ENCODE measurements around the gene HOMER1. TPM values are rescaled to one million over a fixed set of nuclear protein-coding genes. Genes with fewer than 3 reads are reported as not detected.

HOMER1 gene
- total and polyA plus RNA-seq, 2 of the 13 experiments (the other 11 are each of a cell fraction or from before 2014, with no cell fraction given): 5.3 to 24.8 TPM

DNA sequence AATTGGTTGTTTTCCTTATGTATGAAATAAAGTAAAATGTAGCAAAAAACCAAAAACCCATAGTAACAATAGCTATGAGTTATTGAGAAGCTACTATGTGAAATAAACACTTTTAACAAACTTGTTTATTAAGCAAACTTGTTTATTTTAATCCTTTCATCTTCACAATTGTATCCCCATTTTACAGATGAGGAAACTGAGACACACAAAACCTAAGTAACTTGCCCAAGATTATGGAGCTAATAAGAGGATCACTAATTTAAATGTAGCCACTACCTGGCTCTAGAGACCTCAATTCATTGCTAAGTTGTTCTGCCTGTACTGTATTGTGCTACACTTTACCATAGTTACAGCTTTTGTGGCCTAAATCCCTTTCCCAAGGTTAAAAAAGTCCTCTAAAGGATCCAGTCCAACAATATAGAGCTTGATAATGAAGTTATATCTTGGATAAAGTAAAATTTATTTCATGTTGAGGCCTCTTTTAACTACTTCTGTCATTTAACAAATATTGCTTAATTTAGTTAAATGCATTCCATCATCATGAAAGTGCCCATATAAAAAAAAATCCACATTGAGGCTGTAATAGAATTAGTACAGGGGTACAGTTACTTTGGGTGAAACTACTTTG is 22.1 kb downstream of the HOMER1 start:
- no peaks in the 10 kb centered on the region for H3K27me3 ChIP-seq (ENCODE audit: control insufficient read depth in 1 of 2, insufficient read depth in 2 of 2, low read length in 2 of 2)
- no peak overlapping the region for H2AFZ ChIP-seq (ENCODE audit: low read length)
- H4K20me1 ChIP-seq (ENCODE audit: insufficient read depth, low read length): peaks cover 3% of the 10 kb centered on the region; the same call in 1 of the 2 replicates
- no peaks in the 10 kb centered on the region for H3K9me3 ChIP-seq (ENCODE audit: low read length)
- TF ChIP-seq ZNF629 (CRISPR knock-in tag; conservative IDR thresholded peaks at IDR 0.05): peak; percentile 82
- no peak for TF ChIP-seq ZNF766 (CRISPR knock-in tag; IDR thresholded peaks at IDR 0.05; ENCODE audit: borderline replicate concordance)
- no peaks in the 10 kb centered on the region for H3K36me3 ChIP-seq (replicated peaks in 1 of 2; ENCODE audit: control insufficient read depth in 1 of 2, insufficient read depth in 2 of 2, low read length in 2 of 2)
- CTCF ChIA-PET (ENCODE audit: low intra/inter-chr PET ratio, low total read pairs): no interaction called here
- no peak overlapping the region for H3K4me3 ChIP-seq (replicated peaks in 1 of 3; ENCODE audit: insufficient read depth in 1 of 3, low read depth in 2 of 3, low read length in 3 of 3)
- POLR2A ChIA-PET: no interaction called here
- no peak overlapping the region for H3K4me2 ChIP-seq (ENCODE audit: low read depth, low read length)
- BruUV-seq (replicated peaks): no TSS peak
- peaks cover 35% of the 10 kb centered on the region for H3K79me2 ChIP-seq (ENCODE audit: insufficient read depth, low read length)
- peaks cover 18% of the 10 kb centered on the region for H3K4me1 ChIP-seq (ENCODE audit: insufficient read depth, low read length)
- ATAC-seq (no peak), DNase-seq (ENCODE audit: low spot score) (no peak), FAIRE-seq (no peak)
- no peak overlapping the region for H3K9ac ChIP-seq (ENCODE audit: insufficient read depth, low read depth, low read length)
- no peak overlapping the region for H3K27ac ChIP-seq (ENCODE audit: extremely low read length, insufficient read depth, low read length)
- in situ Hi-C loops (cut with HindIII; ENCODE audit: extremely low pct_ligation_motif_present, low pct_unique_long_range_greater_than_20kb): no loop called here
- intact Hi-C loops (cut with micrococcal nuclease; ENCODE audit: unreplicated experiment): no loop called here

DNA sequence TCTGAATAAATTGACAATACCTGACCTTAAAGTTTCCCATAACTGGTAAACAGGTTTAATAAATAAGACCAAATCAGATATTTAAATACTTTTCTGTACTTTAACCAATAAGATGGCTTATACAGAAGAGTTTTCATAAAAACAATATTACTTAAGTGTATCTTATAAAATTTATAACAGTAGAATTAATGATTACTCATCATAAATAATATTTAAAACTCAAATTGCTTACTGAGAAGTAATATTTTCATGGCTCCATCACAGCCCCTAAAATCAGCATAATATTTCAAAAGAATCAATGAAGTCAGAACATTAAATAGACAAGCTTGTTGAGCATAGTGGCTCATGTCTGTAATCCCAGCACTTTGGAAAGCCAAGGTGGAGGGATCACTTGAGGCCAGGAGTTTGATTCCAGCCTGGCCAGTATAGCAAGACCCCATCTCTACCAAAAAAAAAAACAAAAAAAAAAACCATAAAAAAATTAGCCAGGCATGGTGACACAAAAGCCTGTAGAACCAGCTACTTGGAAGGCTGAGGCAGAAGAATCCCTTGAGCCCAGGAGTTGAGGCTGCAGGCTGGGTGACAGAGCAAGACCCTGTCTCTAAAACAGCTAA is 23.5 kb downstream of the HOMER1 start:
- peaks cover 43% of the 10 kb centered on the region for H3K79me2 ChIP-seq (ENCODE audit: insufficient read depth, low read length)
- ATAC-seq (no peak), FAIRE-seq (no peak), DNase-seq (ENCODE audit: low spot score) (no peak)
- peaks cover 10% of the 10 kb centered on the region for H3K4me1 ChIP-seq (ENCODE audit: insufficient read depth, low read length)
- H2AFZ ChIP-seq (ENCODE audit: low read length): no peak overlapping the region
- H4K20me1 ChIP-seq (ENCODE audit: insufficient read depth, low read length): peaks cover 3% of the 10 kb centered on the region; the same call in 1 of the 2 replicates
- CTCF ChIA-PET (ENCODE audit: low intra/inter-chr PET ratio, low total read pairs): no interaction called here
- POLR2A ChIA-PET: no interaction called here
- no peak for TF ChIP-seq HDAC6 (IDR thresholded peaks at IDR 0.05; ENCODE audit: low read depth, low read length)
- TF ChIP-seq MAFF (IDR thresholded peaks at IDR 0.05; ENCODE audit: low read depth, low read length): peak; percentile 73; the same call in 1 of the 2 replicates
- TF ChIP-seq MAFK (conservative IDR thresholded peaks at IDR 0.05 in 1 of 2, IDR thresholded peaks at IDR 0.05 in 1 of 2; ENCODE audit: low read length in 2 of 2): peak in 1 of 2 experiments; percentile 84; a peak in 3 of 4 replicates
- TF ChIP-seq ZNF121 (CRISPR knock-in tag; IDR thresholded peaks at IDR 0.05): peak; percentile 77
- no peak overlapping the region for H3K4me3 ChIP-seq (replicated peaks in 1 of 3; ENCODE audit: insufficient read depth in 1 of 3, low read depth in 2 of 3, low read length in 3 of 3)
- intact Hi-C loops (cut with micrococcal nuclease; ENCODE audit: unreplicated experiment): no loop called here
- peaks cover 0 to 3% of the 10 kb centered on the region in 2 experiments; a peak in 2 of 5 replicates for H3K36me3 ChIP-seq (replicated peaks in 1 of 2; ENCODE audit: control insufficient read depth in 1 of 2, insufficient read depth in 2 of 2, low read length in 2 of 2)
- in situ Hi-C loops (cut with HindIII; ENCODE audit: extremely low pct_ligation_motif_present, low pct_unique_long_range_greater_than_20kb): no loop called here
- no peaks in the 10 kb centered on the region for H3K27me3 ChIP-seq (ENCODE audit: control insufficient read depth in 1 of 2, insufficient read depth in 2 of 2, low read length in 2 of 2)
- H3K27ac ChIP-seq (ENCODE audit: extremely low read length, insufficient read depth, low read length): no peak overlapping the region
- no peak overlapping the region for H3K4me2 ChIP-seq (ENCODE audit: low read depth, low read length)
- H3K9me3 ChIP-seq (ENCODE audit: low read length): no peaks in the 10 kb centered on the region
- no peak overlapping the region for H3K9ac ChIP-seq (ENCODE audit: insufficient read depth, low read depth, low read length)
- BruUV-seq (replicated peaks): no TSS peak
